Loucy (cell line): ENCODE results near the gene ATP6V0E2.

Experiments
- EZH2phosphoT487 ChIP-seq: fragments of 200-600 bp; IDR thresholded peaks from 2 replicates; pipeline ENCODE4 v1.6.1; 2018; ENCODE audit warnings: antibody characterized with exemption, mild to moderate bottlenecking, moderate library complexity, borderline replicate concordance
- TF ChIP-seq, protein P1 (sequence below): fragments of 200-600 bp; sonication (generic); conservative IDR thresholded peaks from 2 replicates; pipeline ENCODE4 v1.5.1; 2014; ENCODE audit warnings: mild to moderate bottlenecking, antibody characterized with exemption, low read length

DNA sequence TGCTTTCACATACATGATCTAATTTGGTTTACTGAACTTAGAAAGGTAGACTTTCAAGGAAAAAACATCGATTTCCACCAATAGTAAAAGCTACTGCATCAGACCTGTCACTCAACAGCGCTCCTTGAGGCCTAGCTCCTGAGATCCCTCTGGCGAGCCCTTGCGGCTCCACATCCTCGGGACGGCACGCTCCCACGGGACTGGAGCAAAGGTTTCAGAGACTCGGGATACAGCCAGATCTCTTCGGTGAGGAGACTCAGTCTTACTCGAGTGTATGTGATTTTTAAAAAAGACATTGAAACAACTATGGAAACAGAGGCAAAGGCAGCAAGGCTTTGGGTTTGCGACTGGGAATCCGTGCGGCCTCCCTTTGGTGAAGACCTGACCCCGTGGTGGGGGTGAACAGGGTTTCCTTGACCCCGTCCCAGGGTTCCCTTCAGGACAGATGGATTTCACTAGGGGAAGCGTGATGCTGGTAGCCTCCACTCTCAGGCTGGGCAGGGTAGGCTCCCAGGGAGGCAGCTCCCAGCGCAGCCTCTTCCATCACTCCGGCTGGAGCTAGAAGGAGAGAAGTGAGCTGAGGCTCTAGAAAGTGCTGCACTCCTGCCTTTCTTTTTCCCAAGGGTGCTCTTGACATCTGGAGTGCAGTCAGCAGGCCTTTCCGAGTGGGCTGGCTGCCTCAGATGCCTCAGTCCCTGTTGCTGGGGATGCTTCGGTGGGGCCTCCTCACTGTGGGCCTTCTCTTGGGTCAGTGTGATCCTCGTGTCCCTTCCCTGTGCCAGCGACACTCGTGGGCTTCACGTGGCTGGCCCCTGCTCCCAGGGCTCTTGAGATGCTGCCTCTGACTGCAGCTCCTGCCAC lies 5.8 kb upstream of the ATP6V0E2 start:
- TF ChIP-seq, protein P1, sequence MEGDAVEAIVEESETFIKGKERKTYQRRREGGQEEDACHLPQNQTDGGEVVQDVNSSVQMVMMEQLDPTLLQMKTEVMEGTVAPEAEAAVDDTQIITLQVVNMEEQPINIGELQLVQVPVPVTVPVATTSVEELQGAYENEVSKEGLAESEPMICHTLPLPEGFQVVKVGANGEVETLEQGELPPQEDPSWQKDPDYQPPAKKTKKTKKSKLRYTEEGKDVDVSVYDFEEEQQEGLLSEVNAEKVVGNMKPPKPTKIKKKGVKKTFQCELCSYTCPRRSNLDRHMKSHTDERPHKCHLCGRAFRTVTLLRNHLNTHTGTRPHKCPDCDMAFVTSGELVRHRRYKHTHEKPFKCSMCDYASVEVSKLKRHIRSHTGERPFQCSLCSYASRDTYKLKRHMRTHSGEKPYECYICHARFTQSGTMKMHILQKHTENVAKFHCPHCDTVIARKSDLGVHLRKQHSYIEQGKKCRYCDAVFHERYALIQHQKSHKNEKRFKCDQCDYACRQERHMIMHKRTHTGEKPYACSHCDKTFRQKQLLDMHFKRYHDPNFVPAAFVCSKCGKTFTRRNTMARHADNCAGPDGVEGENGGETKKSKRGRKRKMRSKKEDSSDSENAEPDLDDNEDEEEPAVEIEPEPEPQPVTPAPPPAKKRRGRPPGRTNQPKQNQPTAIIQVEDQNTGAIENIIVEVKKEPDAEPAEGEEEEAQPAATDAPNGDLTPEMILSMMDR = no peak
- no peak for TF ChIP-seq EZH2phosphoT487
